ENCODE data around the gene PSMA8.

Gene PSMA8

GRCh38 chr18:26205318-26205717 lies 71.6 kb downstream of the PSMA8 start:
- no peak for TF ChIP-seq POLR2A (IDR thresholded peaks at IDR 0.05; ENCODE audit: low read depth, low read length)
- no peak for TF ChIP-seq TAF1 (IDR thresholded peaks at IDR 0.05; ENCODE audit: low read depth, low read length)
- TF ChIP-seq POU2F2 (IDR thresholded peaks at IDR 0.05; ENCODE audit: low read depth, low read length), result no peak
- TF ChIP-seq PAX5 (IDR thresholded peaks at IDR 0.05; ENCODE audit: insufficient read depth, low read length, severe bottlenecking), result no peak
- no peak for TF ChIP-seq SPI1 (IDR thresholded peaks at IDR 0.05; ENCODE audit: low read depth, low read length)
- TF ChIP-seq POLR2AphosphoS5 (IDR thresholded peaks at IDR 0.05; ENCODE audit: low read depth, low read length), result no peak
- DNase-seq (ENCODE audit: insufficient read length, low spot score) (no peak), FAIRE-seq (no peak)

GRCh38 chr18:26206488-26206887 lies 72.8 kb downstream of the PSMA8 start:
- no peak for DNase-seq (ENCODE audit: insufficient read length, low spot score)
- TF ChIP-seq PAX5 (IDR thresholded peaks at IDR 0.05; ENCODE audit: insufficient read depth, low read length, severe bottlenecking), result no peak
- no peak for TF ChIP-seq POLR2AphosphoS5 (IDR thresholded peaks at IDR 0.05; ENCODE audit: low read depth, low read length)
- no peak for TF ChIP-seq SPI1 (IDR thresholded peaks at IDR 0.05; ENCODE audit: low read depth, low read length)
- TF ChIP-seq POLR2A (IDR thresholded peaks at IDR 0.05; ENCODE audit: low read depth, low read length), result no peak
- no peak for TF ChIP-seq POU2F2 (IDR thresholded peaks at IDR 0.05; ENCODE audit: low read depth, low read length)
- no peak for TF ChIP-seq TAF1 (IDR thresholded peaks at IDR 0.05; ENCODE audit: low read depth, low read length)
- no peak for FAIRE-seq

- no peak for DNase-seq (ENCODE audit: insufficient read length, low spot score)
- no peak for FAIRE-seq
- no peak for TF ChIP-seq POLR2A (IDR thresholded peaks at IDR 0.05; ENCODE audit: low read depth, low read length)
Measured at GRCh38 chr18:26207937-26208336, 74.3 kb downstream of the PSMA8 start.

GRCh38 chr18:26208977-26209376 lies 75.3 kb downstream of the PSMA8 start:
- DNase-seq (ENCODE audit: insufficient read length, low spot score), result no peak
- FAIRE-seq, result no peak
- TF ChIP-seq TAF1 (IDR thresholded peaks at IDR 0.05; ENCODE audit: low read depth, low read length), result no peak

- TF ChIP-seq SPI1 (IDR thresholded peaks at IDR 0.05; ENCODE audit: low read depth, low read length) (no peak), TAF1 (IDR thresholded peaks at IDR 0.05; ENCODE audit: low read depth, low read length) (no peak), POU2F2 (IDR thresholded peaks at IDR 0.05; ENCODE audit: low read depth, low read length) (no peak), POLR2A (IDR thresholded peaks at IDR 0.05; ENCODE audit: low read depth, low read length) (no peak), POLR2AphosphoS5 (IDR thresholded peaks at IDR 0.05; ENCODE audit: low read depth, low read length) (no peak), PAX5 (IDR thresholded peaks at IDR 0.05; ENCODE audit: insufficient read depth, low read length, severe bottlenecking) (no peak)
- DNase-seq (ENCODE audit: insufficient read length, low spot score) (no peak), FAIRE-seq (no peak)
Measured at GRCh38 chr18:26210147-26210546, 76.5 kb downstream of the PSMA8 start.

DNA sequence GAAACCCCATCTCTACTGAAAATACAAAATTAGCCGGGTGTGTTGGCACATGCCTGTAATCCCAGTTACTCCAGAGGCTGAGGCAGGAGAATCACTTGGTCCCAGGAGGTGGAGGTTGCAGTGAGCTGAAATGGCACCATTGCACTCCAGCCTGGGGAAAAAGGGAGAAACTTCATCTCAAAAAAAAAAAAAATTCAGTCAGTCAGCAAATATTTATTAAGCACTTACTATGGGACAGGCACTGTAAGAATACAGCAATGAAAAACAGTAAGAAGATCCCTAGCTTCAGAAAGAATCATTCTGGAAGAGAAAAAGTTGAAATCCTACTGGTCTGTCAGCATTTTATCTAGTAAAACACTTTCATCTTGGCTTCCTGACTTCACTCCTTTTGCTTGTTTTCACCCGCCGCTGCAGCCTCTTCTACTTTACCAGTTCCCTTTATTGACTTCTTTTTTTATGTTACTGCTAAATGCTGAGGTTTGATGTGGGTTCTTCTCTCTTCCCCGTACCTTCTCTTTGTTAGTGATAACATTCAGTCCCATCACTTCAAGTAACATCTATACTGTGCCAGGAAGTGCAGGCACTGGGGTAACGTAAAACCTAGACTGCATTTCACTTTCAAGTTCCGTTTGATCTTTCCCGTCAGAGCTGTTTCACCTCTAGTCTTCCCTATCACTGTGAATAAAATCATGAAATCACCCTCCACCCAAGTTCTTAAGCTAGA lies 81.7 kb downstream of the PSMA8 start:
- no peak for TF ChIP-seq PAX5 (IDR thresholded peaks at IDR 0.05; ENCODE audit: insufficient read depth, low read length, severe bottlenecking)
- TF ChIP-seq POLR2A (IDR thresholded peaks at IDR 0.05; ENCODE audit: low read depth, low read length), result peak; percentile 51; the same call in 1 of the 2 replicates
- peak; percentile 64 for TF ChIP-seq SPI1 (IDR thresholded peaks at IDR 0.05; ENCODE audit: low read depth, low read length)
- DNase-seq (ENCODE audit: insufficient read length, low spot score) (no peak), FAIRE-seq (peak; percentile 90)

DNA sequence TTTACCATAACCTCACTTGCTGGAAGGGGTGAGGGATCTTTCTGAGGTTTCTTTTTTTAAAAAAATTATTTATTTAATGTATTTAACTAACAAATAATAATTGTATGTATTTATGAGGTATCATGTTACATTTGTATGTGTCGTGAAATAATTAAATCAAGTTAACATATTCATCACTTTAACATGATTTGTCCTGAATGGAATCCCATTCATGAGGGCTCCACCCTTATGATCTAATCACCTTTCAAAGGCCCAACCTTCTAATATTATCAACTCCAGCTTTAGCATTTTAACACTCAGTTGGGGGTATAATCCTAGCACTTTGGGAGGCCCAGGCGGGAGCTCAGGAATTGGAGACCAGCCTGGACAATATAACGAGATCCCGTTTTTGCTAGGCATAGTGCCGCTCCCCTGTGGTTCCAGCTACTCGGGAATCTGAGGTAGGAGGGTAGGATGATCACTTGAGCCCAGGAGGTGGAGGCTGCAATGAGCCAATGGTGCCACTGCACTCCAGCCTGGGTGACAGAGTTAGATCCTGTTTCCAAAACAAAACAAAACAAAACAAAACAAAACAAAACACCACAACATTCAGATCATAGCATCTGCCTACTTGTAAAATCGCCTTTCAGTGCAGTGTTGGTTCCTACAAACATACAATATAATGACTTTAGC lies 91.5 kb downstream of the PSMA8 start:
- FAIRE-seq (no peak), DNase-seq (ENCODE audit: insufficient read length, low spot score) (no peak)
- TF ChIP-seq POU2F2 (IDR thresholded peaks at IDR 0.05; ENCODE audit: low read depth, low read length) (no peak), SPI1 (IDR thresholded peaks at IDR 0.05; ENCODE audit: low read depth, low read length) (no peak)

DNA sequence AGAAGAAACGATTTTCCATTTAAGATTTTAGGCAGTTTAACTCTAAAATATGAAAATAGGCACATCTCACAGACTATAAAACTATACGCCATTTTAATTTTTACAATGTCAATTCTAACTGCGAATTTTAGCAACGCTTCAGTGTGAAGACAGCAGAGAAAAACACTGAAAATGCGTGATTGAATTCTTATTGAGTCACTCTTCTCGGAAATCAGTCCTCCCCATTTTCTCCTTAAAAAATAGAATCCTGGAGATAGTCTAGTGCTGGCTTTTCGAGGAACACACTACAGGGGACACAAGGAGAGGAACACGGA lies 92.2 kb downstream of the PSMA8 start:
- no peak for TF ChIP-seq POLR2AphosphoS5 (IDR thresholded peaks at IDR 0.05; ENCODE audit: low read depth, low read length)
- TF ChIP-seq POU2F2 (IDR thresholded peaks at IDR 0.05; ENCODE audit: low read depth, low read length), result no peak
- no peak for TF ChIP-seq PAX5 (IDR thresholded peaks at IDR 0.05; ENCODE audit: insufficient read depth, low read length, severe bottlenecking)
- FAIRE-seq, result no peak
- no peak for DNase-seq (ENCODE audit: insufficient read length, low spot score)

GRCh38 chr18:26226229-26227050 lies 92.8 kb downstream of the PSMA8 start, which contains the start of gene TAF4B:
TSS of gene TAF4B (plus strand) at chr18:26226445. CDS start at chr18:26226934, 489 bp downstream.
- TF ChIP-seq POLR2A (IDR thresholded peaks at IDR 0.05; ENCODE audit: low read depth, low read length) (peak; percentile 71; the same call in 1 of the 2 replicates), TAF1 (IDR thresholded peaks at IDR 0.05; ENCODE audit: low read depth, low read length) (peak; percentile 55; the same call in 1 of the 2 replicates), POLR2AphosphoS5 (IDR thresholded peaks at IDR 0.05; ENCODE audit: low read depth, low read length) (peak; percentile 81), SPI1 (IDR thresholded peaks at IDR 0.05; ENCODE audit: low read depth, low read length) (0 out of 2 replicates have a peak, but pooled peaks have one; percentile 0), POU2F2 (IDR thresholded peaks at IDR 0.05; ENCODE audit: low read depth, low read length) (peak; percentile 50; the same call in 1 of the 2 replicates), PAX5 (IDR thresholded peaks at IDR 0.05; ENCODE audit: insufficient read depth, low read length, severe bottlenecking) (no peak)
- DNase-seq (ENCODE audit: insufficient read length, low spot score) (peak; percentile 79), FAIRE-seq (peak; percentile 98)

DNA sequence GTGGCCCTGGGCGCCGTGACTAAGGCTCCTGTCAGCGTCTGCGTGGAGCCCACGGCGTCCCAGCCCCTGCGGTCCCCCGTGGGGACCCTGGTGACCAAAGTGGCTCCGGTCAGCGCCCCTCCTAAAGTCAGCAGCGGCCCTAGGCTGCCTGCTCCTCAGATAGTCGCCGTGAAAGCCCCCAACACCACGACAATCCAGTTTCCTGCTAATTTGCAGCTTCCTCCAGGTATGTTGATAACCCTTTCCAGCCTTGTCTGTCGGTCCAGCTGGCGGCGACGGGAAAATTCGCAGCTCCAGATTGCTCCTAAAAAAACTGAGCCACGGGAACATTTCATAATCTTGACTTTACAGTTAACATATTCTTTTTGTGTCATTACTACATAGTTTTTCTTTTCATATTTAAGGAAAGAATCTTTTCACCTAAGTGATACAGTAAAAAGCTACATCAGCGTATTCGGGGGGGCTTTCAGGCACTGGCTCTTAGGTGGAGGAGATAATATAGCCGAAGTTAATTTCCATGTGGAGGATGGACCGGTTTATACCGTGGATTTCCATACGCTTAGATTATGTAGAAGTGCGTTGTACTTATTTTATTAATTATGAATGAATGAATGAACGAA lies 93.5 kb downstream of the PSMA8 start:
- DNase-seq (ENCODE audit: insufficient read length, low spot score) (no peak), FAIRE-seq (no peak)

More for the DNA sequence above, 93.5 kb downstream of the PSMA8 start:
- TF ChIP-seq PAX5 (IDR thresholded peaks at IDR 0.05; ENCODE audit: insufficient read depth, low read length, severe bottlenecking), result no peak
- 0 out of 2 replicates have a peak, but pooled peaks have one; percentile 20 for TF ChIP-seq TAF1 (IDR thresholded peaks at IDR 0.05; ENCODE audit: low read depth, low read length)
- no peak for TF ChIP-seq POU2F2 (IDR thresholded peaks at IDR 0.05; ENCODE audit: low read depth, low read length)
- no peak for TF ChIP-seq POLR2AphosphoS5 (IDR thresholded peaks at IDR 0.05; ENCODE audit: low read depth, low read length)

Measured in GM12891 (cell line).